ENCODE results near the gene SH2D1A. TPM values are rescaled to one million over a fixed set of nuclear protein-coding genes. Genes with fewer than 3 reads are reported as not detected.
"Not testable (repeated sequence)": the region's sequence is repeated elsewhere in the genome, so short reads cannot be mapped to it uniquely, and the experiment has no call there.

SH2D1A gene
- total RNA-seq, result under 1 TPM in 4 of 6 experiments, not detected in 2; 0.37 to 0.62 (median 0.51) TPM
- long read RNA-seq, result 0 reads

GRCh38 chrX:124346117-124346876, at the start of gene SH2D1A:
SH2D1A (plus strand) TSS chrX:124346563; CDS start chrX:124346643, 80 bp downstream.
- Histone ChIP-seq H3K27ac (no peak within 1 kb of the TSS), H3K27me3 (no peaks in the 10 kb centered on the region), H3K4me3 (no peak within 1 kb of the TSS), H3K9me3 (no peaks in the 10 kb centered on the region), H3K36me3 (no peaks in the 10 kb centered on the region), H3K4me1 (no peaks in the 10 kb centered on the region)
- intact Hi-C loops (cut with DNase I), result no loop called here
- ATAC-seq (peak in 2 of 4 donors; percentile 28 to 39), DNase-seq (no peak)
- 21% methylated on average over 4 of the region's 19 CpGs for WGBS (ENCODE audit: insufficient coverage, low coverage, low lambda C conversion rate, missing lambda C conversion rate)
- TF ChIP-seq POLR2A (IDR thresholded peaks at IDR 0.05), result no peak
- no peak for TF ChIP-seq CTCF (IDR thresholded peaks at IDR 0.05)

GRCh38 chrX:124299323-124299722, 47.0 kb upstream of the SH2D1A start:
- H3K27ac ChIP-seq; DNase-seq; intact Hi-C loops (cut with DNase I); H3K27me3 ChIP-seq; H3K9me3 ChIP-seq; H3K4me1 ChIP-seq; ATAC-seq; H3K4me3 ChIP-seq; H3K36me3 ChIP-seq: not testable (repeated sequence)
- WGBS (ENCODE audit: insufficient coverage, low coverage, low lambda C conversion rate, missing lambda C conversion rate), result 91% methylated on average over 4 of the region's 4 CpGs

- no peaks in the 10 kb centered on the region for H3K36me3 ChIP-seq
- TF ChIP-seq CTCF (IDR thresholded peaks at IDR 0.05) (no peak), POLR2A (IDR thresholded peaks at IDR 0.05) (no peak)
- peaks cover 0 to 4% of the 10 kb centered on the region in 2 donors for H3K27me3 ChIP-seq
- DNase-seq, result no peak
- WGBS (ENCODE audit: insufficient coverage, low coverage, low lambda C conversion rate, missing lambda C conversion rate), result 26% methylated on average over 4 of the region's 4 CpGs
- intact Hi-C loops (cut with DNase I), result no loop called here
- no peaks in the 10 kb centered on the region for H3K4me1 ChIP-seq
- H3K27ac ChIP-seq, result no peak overlapping the region
- H3K9me3 ChIP-seq, result no peaks in the 10 kb centered on the region
- no peak overlapping the region for H3K4me3 ChIP-seq
- no peak for ATAC-seq
Measured at GRCh38 chrX:124300405-124300804, 46.0 kb upstream of the SH2D1A start.

GRCh38 chrX:124307253-124307907, 39.0 kb upstream of the SH2D1A start:
- no peak for DNase-seq
- WGBS (ENCODE audit: insufficient coverage, low coverage, low lambda C conversion rate, missing lambda C conversion rate), result 42% methylated on average over 1 of the region's 2 CpGs
- intact Hi-C loops (cut with DNase I), result no loop called here

More at GRCh38 chrX:124307253-124307907, 39.0 kb upstream of the SH2D1A start:
- Histone ChIP-seq H3K36me3 (no peaks in the 10 kb centered on the region), H3K4me3 (no peak overlapping the region), H3K9me3 (no peaks in the 10 kb centered on the region), H3K27me3 (peaks cover 0 to 5% of the 10 kb centered on the region in 2 donors), H3K4me1 (no peaks in the 10 kb centered on the region), H3K27ac (no peak overlapping the region)
- no peak for ATAC-seq
- TF ChIP-seq CTCF (IDR thresholded peaks at IDR 0.05) (no peak), POLR2A (IDR thresholded peaks at IDR 0.05) (no peak)

All from right lobe of liver (tissue), 6 donors.